GM19438 (cell line): Measurements from ENCODE around the gene FOXL1.

ENCODE experiments used
- ATAC-seq: cut with Tn5 transposase; IDR thresholded peaks from one replicate; pipeline ENCODE4 v1.9.1; 2021; ENCODE audit warnings: low read depth; ENCODE audit not compliant: unreplicated experiment

Gene FOXL1

DNA sequence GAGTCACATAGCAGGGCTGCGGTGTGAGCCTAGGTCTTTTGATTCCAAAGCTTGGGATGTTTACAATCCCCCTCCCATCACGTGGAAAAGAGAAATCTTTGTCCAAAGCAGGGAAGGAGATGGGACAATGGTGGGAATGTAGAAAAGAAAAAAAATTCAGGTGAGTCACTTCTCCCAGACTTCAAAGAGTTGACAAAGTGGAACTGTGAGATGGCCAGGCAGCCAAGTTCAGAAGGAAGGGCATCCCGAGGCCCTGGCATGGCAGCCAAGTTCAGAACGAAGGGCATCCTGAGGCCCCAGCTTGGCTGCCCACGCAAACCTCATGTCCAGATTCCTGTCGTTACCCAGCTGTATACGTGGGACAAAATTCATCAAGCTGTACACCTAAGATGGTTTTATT, 47.5 kb downstream of the FOXL1 start:
- ATAC-seq: no peak

DNA sequence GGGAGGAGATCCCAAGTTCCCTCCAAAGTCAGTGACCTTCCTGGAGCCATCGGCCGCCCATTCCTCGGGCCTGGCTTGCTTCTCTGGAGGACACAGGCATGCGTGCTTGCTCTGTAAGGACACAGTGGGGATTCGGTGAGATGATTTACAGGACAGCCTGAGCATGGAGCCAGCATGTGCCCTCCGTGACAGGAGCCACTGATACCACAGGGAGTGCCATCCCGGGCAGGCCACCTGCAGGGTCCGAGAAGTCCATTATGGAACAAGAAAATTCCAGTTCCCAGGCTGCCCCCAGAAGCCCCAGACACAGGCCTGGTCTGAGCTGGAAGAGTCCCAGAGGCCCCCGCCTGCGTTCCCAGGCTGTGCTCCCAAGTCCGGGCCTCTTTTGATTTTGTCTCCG, 47.9 kb downstream of the FOXL1 start:
- no peak for ATAC-seq

DNA sequence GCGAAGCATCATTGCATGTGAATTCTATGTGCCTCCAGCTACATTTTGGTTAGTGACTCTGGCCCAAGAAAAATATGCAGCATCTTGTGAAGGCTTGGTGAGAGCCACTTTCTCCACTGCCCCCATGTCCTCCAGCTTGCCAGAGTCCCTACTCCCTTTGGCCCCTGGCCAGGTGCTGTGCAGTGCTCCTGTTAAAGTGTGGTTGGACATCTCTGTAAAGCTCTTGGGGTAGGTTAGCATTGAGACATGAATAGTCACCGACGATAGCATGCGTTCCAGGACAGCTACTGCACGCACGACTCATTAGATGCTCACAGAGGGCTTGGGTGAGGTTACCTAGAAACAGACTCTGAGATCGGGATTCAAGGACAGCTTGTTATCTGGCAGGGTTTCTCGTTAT, 48.6 kb downstream of the FOXL1 start:
- ATAC-seq: no peak

DNA sequence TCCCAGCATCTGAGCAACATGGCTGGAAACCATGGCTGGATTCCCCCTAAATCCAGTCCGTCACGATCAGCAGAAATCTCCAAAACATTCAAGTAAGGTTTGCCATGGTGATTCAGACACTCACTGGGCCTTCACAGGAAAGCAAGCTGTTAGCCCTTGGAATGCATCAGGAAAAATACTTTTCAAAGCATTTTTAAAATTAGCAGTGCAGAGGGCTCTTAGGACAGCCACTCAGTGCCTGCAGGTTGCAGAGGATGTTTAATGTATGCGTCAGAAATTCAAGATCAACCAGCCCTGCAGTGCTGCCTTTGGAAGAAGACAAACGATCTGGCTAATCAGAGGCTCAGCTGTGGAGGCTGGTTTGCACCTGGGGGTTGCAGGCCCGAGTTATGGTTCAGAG, 50.3 kb downstream of the FOXL1 start:
- no peak for ATAC-seq

DNA sequence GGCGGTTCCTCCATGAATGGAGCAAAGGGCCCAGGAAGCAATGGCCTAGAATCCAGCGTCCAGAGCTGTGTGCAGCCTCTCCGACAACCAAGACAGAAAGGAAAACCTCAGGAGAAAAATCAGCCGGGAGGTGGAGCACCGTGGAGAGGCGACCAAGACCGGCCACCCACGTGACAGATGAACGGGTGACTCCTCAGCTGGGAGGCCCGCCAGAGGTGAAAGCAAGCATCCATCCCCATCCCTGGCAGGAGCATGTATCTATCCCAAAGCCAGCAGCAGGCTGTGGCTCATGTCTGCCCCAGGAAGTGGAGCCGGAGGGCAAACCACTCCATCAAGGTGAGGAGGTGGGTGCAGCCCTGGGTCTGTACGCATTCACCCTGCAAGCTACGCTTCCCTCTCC, 52.1 kb downstream of the FOXL1 start:
- ATAC-seq: no peak

DNA sequence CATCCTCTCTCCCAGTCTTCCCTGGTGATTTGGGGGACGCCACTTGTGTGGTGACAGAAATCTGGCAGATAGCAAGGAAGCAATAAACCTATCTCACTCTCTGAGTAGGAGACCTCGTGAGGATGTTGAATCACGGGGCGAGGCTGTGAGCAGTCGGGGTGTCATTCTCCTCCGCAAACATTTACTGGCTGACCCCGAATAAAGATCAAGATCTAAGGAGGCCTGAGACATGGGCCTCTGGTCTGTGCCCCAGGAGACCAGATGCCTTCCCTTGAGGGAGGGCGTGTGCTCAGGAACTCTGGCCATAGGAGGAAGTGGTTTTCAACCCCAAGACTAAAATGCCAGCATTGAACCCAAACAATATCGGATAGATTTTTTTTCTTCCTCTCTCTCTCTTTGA, 53.1 kb downstream of the FOXL1 start:
- no peak for ATAC-seq
